NOMO-1 (cell line): ENCODE results near the gene UBL5.

Source experiments
- DNase-seq, 2 experiments: peaks; one replicate each; lab custom pipeline; 2025; ENCODE audit not compliant: unreplicated experiment in 2 of 2; lab: John Stamatoyannopoulos, UW

UBL5 gene

GRCh38 chr19:9848762-9849161 lies 21.0 kb downstream of the UBL5 start:
- no peak for DNase-seq

DNA sequence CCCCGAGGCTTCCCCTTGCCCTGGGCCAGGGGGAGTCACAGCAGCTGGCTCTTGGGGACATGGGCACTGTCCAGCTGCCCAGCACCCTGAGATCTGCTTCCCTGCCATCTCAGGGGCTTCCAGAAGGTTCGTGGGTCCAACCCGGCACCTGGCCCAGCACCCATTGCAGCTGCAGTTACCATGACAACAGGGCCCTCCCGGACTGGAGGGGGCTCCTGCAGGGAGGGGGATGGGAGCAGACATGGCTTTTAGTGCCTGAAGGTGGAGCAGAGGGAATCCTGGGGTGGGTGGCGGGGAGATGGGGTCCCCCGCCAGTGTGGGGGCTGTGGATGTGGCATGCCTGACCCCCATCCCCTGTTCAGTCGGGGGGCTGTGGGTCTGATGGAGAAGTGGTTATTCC lies 22.1 kb downstream of the UBL5 start:
- DNase-seq: no peak

DNA sequence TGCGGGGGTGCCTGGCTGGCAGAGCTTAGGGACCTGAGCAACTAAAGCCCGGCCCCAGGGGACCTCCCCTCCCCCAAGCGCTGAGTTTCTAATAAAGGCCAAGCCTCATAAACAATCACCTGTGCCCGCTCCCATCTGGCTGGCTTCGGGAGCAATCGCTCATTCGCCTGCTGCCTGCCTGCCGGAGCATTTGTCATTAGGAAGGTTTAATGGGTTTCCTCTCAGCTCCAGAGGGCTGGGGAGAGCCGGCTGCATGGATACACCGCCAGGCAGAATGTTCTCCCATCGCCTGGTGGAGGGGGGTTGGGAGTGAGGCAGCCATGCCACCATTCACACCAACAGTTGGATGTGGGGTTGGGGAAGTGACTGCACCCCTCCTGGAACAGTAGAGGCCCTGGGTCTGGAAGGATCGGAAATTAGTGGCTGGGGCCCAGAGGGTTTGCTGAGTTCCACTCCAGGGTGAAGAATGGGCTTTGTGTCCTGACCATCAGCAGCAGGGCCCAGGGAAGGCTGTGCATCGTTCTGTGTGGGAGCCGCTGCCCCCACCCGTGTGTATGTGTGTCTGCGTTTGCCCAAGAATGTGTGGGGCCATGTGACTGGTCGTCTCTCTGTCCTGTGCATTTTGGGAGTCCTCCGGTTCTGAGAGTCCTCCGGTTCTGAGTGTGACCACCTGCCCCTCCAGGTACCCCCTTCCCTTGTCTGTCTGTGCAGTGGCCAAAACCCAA lies 22.7 kb downstream of the UBL5 start:
- no peak for DNase-seq

DNA sequence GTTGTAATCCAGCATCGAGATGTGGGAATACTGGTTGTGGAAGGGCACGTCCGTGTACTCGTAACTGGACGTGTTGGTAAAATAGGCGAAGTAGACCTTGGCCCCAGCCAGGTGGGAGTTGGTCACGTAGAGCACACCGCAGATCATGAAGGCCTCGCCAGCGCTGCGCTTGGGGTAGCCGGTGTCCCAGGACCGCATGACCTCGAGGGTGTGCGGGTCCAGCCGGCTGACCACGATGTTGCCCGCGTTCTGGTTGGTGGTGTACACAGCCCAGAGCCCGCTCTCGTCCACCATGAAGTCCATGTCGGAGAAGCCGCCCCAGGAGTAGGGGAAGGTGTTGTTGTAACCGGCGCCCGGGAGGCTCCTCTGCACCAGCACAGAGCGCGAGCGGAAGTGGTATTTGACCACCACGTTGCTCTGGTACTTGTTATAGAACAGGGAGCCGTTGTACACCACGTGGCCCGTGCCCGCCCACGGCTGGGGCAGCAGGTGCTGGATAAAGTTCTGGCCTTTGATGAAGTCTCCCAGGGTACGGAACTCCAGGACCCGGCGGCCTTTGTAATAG lies 26.6 kb downstream of the UBL5 start:
- DNase-seq: no peak

DNA sequence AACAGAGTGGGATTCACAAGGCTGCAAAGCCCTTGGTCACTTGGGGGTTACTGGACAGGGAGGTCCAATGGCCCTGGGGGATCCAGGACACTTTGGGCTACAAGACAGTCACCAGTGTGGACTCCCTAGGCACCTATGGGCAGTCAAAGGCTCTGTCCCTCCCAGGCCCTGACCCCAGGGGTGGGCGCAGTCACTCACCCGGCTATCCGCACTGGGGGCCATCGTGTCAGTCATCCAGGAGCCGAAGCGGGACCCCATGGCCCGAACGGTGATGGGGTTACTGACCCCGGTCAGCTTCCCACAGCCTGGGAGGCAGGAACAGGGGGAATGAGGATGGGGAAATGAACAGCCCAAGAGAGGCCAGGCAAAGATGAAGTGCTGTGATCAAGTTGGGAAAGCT lies 28.9 kb downstream of the UBL5 start:
- DNase-seq: no peak

DNA sequence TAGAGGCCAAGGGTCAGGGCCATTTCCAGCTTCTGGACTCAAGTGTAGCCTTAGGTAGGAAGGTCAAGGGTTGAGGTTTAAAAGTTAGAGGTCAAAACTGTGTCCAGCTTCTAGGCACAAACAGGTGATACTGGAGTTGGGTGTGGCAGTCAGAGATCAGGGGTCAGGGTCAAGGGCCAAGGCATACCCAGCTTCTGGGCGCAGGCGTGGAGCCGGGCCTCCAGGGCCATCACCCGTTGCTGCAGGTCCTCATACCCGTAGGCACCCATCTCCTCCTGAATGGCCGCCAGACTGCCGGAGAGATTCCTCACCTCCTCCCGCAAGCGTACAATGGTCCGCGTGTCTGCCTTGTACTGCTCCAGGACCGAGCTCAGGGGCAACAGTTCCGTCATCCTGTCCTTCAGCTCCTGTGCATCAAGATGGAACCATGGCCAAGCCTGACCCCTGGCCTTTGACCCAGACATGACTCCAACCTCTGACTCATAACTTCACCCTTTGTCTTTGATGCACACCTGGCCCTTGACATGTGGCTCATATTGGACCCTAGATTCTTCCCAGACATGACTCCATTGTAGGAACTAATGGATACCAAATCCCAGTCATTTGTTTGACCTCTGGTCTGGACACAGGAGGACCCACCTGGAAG lies 29.5 kb downstream of the UBL5 start:
- no peak for DNase-seq

DNA sequence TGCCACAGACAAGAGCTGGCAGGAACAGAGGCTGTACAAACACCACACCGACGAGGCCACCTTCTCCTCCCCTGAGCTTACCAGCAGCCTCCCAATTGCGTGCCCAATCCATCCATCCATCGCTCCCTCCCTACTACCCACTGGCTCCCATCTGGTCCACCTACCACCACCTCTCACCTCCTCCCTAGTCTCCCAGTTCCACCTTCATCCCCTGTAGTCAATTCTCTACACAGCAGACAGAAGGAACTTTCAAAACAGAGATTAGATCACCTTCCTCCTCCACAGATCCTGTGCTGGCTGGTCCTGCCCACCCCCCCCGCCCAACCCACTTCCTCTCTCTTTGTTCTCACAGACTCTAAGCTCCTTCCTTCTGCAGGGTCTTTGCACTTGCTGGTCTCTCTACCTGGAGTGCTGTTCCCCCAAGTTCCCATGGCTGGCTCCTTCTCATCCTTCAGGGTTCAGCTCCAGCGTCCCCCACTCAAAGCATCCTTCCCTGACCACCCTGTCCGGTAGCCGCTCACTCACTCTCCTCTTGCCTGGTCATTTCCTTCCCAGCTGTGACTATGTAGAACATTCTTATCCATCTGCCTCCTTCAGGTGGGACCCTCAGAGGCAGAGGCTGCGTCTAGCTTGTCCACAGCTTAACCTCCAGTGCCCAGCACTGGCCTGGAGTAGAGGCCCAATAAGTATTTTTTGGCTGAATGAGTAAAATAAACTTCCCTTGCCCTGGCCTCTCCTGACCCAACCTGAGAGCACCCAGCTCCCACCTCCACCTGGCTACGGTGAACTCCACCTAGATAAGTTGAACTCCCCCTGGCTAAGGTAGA lies 30.4 kb downstream of the UBL5 start:
- no peak for DNase-seq

DNA sequence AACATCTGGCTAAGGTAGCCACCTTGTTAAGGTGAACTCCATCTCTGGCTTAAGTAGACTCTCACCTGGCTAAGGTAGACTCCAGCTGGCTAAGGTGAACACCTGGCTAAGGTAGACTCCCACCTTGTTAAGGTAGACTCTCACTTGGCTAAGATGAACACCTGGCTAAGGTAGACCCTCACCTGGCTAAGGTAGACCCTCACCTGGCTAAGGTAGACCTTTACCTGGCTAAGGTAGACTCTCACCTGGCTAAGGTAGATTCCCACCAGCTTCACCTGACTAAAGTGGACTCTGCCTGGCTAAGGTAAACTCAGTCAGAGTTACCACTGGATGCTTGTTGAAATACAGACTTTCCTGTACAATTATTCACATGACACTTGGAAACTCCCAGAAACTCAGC lies 31.0 kb downstream of the UBL5 start:
- no peak for DNase-seq

DNA sequence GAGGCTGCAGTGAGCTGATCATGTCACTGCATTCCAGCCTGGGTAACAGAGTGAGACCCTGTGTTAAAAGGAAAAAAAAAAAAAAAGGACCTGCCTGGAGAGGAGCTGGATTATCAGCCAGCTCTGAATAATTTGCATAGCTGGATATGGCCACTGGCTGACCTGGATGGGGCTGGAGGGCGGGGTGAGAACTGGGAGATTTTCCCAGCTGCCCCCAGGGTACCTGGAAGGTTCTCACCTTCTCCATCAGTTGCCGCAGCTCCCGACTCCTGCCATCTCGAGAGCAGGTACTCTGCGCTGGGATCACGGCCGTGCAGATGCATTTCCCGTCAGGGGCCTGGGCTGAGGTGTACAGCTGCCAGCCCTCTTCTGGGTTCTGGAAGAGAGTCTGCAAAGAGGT lies 32.7 kb downstream of the UBL5 start:
- no peak for DNase-seq

GRCh38 chr19:9861503-9861902 lies 33.8 kb downstream of the UBL5 start:
- no peak for DNase-seq

DNA sequence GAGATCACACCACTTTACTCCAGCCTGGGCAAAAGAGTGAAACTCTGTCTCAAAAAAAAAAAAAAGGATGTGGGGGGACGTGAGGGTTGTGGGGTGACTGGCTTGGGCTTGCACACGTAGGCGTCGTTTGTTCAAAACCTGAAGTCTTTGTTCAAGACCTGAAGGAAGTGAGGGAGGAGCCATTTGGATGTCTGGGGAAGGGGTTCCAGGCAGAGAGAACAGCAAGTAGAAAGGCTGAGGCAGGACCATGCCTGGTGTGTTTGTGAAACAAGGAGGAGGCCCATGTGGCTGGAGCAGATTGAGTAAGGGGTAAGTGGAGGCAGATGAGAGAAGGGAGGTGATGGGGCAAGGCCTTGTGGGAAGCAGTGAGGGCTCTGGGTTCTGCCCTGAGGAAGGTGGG lies 35.2 kb downstream of the UBL5 start:
- no peak for DNase-seq

DNA sequence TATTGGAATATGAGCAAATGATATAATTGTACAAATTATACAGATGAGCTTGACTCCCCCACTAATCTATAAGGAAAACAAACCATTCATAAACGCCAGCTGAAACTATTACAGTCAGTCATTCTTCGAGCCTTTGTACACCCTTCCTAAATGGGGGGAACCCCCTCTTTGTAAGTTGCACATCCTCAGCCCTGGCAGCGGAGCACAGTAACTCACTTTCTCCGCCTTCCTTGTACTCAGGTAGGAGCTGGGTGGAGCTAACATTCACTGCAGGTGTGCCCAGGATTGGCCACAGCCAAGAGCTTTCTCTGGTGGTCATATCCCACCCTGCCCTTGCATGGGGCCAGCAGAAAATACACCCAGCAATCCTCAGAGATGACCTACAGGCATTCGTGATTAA lies 36.0 kb downstream of the UBL5 start:
- no peak for DNase-seq

DNA sequence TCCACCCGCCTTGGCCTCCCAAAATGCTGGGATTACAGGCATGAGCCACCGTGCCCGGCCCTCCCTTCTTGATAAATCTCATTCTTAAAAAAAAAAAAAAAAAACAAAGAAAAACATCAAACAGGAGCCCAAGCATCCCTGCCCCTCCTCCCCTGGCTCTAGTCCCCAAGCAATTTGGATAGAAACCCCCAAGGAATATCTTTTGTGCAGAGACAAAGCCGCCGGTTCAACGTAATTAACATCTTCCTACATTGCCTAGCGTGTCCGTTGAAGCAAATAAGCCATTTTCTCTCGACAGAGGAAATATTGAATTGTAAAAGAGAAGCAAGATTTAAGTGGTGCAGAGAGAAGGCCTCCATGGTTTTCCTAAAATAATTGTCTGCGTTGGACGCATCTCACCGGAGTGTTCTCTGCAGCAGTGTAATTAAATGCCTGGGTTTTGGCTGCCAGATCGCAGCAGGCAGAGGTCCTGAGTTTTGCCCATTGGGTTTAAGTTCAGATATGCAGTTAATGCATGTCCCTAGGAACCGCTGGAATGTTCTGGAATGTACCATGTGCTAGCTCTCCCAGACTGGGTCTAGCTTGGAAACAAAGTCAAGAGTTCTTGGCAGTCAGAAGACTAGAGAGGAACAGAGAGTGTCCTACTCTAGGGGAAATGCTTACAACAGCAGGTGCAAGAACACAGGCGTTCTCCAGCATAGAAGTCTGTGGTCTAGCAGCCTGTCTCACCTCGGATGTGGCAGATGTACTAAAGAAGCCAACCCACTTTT lies 38.2 kb downstream of the UBL5 start:
- no peak for DNase-seq

- no peak for DNase-seq
Observed at GRCh38 chr19:9868983-9869617, 41.4 kb downstream of the UBL5 start.

DNA sequence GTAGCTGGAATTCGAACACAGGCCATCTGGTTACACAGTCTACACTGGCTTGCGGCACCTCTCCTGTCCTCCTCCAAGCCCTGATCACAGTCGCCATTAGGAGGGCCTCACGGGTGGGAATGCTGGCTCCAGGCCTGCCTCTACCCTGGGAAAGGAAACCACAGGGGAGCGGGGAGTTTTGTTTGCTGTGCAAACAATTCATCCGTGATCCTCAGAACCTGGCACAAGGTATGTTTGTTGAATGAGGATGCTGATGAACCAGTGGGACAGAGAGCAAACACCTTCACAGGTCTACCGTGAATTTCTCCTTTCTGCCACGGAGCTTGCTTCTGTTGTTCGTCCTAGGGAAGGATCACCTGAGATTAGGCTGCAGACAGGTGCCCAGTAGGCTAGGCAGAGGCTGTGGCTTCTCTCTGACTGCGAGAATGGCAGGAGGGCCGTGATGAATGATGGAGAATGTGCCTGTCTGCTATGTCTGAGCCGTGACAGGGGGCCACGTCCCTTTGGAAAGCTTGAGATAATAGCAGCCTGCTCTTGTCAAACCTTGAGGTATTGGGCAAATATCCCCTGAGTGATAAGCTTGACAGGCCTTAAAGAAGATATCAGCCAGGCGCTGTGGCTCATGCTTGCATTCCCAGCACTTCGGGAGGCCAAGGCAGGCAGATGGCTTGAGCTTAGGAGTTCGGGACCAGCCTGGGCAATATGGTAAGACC lies 44.1 kb downstream of the UBL5 start:
- DNase-seq: no peak

DNA sequence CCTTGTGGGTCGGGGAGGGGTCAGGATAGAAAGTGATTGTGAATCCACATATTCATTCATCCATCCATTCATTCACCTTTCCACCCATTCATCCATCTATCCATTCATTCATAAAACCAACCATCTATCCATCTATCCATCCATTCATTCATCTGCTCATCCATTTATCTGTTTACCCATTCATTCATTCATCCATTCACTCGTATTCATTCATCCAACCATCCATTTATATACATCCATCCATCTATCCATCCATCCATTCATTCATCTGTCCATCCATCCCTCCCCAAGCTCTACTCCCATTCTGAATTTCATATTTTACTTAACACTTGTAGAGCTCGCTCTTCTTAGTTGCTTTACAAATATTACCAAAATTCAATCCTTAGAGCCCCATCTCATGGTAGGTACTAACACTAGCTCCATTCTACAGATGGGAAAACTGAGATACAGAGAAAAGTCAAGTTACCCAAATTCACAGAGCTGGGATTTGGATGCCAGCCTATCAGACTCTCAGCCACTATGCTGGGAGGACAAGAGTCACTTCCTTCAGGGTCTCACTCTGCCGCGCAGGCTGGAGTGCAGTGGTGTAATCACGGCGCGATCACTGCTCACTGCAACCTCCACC lies 45.0 kb downstream of the UBL5 start:
- DNase-seq: no peak

GRCh38 chr19:9875031-9875627 lies 47.4 kb downstream of the UBL5 start:
- DNase-seq: no peak

- no peak for DNase-seq
Observed at GRCh38 chr19:9875796-9876195, 48.1 kb downstream of the UBL5 start.
